GM18499 (cell line): ENCODE data around the gene DOCK1.

Source experiments
- ATAC-seq: cut with Tn5 transposase; IDR thresholded peaks from one replicate; pipeline ENCODE4 v1.9.1; 2021; ENCODE audit warnings: moderate number of reproducible peaks; ENCODE audit not compliant: insufficient read depth, unreplicated experiment

DOCK1 gene

DNA sequence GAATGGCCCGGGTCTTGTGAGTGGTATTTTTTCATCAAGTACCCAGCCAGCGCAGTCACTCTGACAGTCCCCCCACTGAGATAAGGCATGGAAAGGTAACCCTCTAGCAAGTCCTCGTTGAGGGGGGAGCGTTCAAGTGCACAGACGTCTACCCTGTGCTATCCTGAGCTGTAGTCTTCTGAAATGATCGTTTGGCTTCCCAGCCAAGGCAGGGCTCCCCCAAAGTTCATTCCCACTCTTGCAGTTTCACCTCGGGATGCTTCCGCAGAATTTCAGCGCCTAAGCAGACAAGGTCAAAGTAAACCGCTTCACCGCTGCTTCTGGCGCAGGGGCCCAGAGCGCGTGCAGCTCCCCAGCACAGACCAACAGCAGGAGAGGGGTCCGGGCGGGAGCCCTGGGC lies 289.4 kb downstream of the DOCK1 start:
- no peak for ATAC-seq

DNA sequence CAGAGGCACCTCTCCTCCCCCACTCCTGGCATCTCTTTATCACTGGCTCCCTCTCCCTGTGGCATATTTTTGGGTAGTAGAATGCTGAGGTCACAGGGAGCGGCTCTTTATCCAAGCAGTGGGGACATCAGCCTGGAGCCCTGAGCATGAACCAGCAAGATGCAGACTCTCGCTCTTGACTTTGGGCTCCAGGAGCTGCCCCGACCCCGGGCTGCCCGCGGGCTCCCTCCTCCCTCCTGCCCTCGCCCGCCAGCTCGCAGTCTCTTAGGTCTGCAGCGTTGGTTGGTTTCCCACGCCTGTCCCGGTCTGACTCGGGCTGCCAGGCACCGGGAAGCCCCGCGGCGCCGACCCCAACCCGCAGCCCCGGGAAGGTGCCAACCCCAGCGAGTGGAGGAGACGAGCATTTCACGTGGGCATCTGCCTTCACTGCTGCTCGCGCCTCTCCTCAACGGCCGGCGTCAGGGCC lies 289.8 kb downstream of the DOCK1 start:
- no peak for ATAC-seq

DNA sequence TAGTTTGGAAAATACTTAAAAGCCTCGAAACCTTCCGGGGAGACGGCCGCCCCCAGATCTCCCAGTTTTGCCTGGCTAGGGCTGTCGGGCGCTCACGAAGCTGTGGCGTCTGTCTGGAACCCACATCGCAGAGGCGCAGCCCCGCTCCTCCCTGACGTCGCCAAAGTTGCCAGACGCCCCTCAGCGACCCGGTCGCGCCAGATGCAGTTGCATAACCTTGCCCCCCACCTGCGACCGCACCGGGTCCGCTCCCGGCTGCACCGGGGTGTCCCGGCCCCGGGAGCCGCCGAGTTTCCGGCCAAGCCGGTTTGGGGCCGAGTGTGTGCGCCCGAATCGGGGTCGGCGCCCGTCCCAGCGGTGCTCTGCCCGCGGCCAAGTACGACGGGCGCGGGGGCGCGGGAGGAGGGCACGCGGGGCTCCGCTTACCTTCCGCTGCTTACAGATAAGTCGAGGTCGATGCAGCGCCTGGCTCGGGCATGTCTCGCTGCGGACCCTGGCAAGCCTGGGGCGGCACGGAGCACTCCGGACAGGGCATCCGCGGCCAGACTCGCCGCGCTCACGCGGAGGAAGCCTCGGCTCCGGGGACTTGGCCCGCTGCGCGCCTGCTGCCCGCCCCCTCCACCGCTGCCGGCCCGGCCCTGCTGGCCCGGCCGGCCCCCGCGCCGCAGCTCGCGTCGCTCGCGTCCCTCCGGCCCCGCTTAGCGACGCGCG lies 290.5 kb downstream of the DOCK1 start:
- no peak for ATAC-seq

DNA sequence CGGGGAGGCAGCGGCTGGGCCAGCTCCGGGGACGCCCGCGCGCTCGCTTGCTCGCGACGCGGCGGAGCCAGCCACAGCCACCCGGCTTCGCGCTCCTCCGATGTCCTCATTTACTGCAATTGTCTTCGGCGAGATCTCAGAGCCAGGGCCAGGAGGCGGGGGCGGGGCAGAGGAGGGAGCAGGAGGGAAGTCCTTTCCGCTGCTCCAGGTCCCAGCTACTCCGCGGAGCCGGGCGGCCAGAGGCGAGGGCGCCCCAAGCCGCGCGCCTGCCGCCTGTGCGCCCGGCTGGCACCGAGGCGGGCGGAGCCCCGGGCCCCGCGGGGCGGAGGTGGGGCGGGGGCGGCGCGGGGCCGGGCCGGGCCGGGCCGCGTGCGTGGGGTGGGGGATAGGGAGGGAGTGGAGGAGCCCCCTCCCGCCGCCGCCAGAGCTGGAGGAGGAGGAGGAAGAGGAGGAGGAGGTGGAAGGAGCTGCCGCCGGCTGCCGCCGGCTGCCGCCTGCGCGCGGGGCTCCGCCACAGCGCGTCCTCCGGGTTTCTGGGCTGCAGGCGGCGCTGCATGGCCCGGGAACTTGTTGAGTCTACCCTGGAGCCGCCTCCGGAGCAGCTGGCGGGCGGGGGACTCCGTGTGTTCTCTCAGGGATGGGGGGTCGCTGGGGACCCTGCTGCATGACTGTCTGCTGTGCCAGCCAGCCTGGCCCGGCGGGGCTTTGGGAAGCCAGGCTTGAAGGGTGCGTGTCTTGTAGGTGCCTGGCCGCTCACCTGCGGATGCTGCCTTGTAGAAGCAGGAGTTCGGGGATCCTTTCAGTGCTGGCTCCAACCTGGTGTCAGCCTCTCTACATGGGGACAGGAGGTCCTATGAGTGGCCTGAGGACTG lies 291.3 kb downstream of the DOCK1 start, which contains the start of gene INSYN2A:
TSS of gene INSYN2A (minus strand) at position 310 of the 872 bp plus-strand sequence. CDS start 20,196 bp downstream, outside the sequence.
- no peak for ATAC-seq

DNA sequence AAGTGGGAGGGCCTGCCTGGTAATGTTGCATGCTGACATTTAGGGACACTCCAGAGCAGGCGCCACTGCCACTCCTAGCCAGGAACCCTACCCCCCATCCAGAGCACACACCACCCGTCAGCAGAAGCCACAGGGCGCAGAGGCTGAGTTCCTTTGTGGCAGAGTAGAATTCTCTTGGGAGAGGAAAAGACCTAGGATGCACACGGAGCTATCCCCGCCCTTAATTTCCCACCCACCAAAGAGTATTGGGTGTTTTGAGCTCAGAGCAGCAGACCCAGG lies 291.9 kb downstream of the DOCK1 start:
- ATAC-seq = no peak

DNA sequence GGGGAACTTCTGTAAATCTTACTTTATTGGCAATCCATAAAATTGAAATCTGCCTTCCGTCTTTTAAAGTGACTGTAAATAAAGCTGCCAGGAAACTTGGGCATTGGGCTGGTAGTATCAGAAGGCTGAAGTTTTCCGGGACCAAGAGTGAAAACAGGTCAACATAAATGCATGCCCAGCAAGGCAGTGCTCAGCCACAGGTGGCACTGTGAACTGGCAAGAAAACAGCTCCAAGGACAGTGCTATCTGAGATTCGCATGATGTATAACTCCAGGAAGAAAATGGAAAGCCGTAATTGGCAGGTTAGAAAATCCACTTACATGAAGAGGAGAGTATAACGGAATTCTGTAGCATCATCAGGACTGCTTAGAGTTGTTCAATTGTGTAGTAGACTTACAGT lies 293.1 kb downstream of the DOCK1 start:
- ATAC-seq = no peak

DNA sequence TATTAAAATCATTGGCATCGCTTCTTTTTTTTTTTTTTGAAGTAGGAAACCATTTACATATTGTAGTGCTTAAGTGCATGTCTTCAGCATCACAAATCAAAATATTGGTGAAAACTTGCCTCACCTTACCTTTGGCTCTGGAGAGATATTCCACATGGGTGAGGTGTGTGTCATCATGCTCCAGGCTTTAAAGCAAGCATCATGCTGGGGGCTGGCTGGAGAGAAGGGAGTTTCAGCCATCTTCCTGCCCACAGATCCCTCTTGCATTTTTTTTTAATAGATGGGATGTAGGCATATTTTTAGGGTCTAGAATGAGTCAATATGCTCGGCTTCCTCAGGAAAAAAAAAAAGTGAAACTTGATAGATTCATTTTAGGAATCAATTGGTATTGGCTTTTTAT lies 293.5 kb downstream of the DOCK1 start:
- ATAC-seq = no peak

DNA sequence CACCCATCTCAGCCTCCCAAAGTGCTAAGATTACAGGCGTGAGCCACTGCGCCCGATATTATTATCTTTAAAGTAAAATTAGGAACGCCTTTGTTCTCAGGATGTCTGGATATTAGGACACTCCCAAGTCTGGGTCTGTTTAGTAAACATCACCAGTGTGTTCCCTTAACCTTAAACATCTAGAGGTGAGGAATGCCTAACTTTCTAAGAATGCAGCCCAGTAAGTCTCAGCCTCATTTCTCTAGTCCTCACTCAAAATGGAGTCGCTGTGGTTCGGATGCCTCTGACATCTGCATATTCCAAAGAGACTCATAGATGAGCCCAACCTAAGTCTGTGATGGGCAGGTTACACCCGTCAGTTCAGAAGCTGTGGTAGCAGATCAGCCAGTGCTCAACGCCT lies 295.4 kb downstream of the DOCK1 start:
- ATAC-seq = no peak

DNA sequence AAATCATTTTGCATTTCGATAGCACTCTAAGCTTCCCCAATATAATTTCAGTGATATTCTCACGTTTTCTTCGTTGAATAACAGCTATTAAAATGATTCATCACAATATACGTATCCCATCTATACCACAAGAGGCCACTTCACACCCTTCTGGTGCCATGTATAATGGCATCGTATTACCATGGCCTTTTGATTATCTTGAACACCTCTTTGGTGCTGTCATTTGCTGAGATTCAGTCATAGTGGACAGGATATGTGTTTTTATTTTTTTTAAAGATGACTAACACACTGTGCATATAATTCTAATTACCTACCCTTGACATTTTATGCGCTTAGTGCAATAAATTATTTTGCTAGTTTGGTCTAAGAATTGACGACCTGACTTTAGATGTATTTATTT lies 297.8 kb downstream of the DOCK1 start:
- no peak for ATAC-seq

DNA sequence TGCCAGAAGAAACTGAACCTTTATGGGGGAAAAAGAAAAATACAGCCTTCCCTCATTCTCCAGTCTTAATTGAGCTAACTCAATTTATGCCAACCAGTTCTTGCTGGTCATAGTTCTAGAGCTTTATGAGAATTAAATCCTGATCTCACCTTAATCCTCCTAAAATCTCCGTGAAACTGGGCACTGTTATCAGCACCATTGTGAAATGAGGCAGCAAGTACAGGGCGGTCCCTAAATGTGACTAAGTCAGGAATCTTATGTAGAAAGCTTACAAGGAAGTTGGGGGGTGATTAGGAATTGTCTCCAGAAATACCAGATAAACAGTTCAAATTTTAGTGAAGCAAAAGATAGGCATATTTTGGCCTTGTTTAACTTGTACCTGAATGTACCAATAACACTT lies 301.9 kb downstream of the DOCK1 start:
- ATAC-seq = no peak

DNA sequence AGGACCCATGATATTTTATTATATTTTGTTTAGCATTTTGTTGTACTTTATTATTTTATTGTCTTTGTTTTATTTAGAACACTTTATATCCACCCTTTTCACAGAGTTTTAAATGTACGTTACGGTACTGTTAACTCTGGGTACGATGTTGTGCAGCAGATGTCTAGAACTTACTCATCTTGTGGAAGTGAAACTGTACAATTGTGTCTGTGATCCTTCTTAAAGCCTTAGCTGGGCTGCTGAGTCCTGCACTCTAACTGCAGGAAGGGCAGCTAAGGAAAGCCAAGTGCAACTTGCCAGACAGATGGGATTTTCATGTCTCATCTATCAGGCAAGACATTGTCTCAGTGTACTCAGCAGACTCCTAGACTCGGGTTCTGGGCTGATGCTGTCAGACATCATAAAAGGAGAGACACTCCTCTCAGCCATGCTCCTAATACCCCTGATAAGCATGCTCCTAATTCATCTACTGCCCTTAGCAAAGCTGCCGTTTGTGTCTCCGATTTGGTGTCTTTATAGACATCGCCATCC lies 305.8 kb downstream of the DOCK1 start:
- ATAC-seq = no peak

DNA sequence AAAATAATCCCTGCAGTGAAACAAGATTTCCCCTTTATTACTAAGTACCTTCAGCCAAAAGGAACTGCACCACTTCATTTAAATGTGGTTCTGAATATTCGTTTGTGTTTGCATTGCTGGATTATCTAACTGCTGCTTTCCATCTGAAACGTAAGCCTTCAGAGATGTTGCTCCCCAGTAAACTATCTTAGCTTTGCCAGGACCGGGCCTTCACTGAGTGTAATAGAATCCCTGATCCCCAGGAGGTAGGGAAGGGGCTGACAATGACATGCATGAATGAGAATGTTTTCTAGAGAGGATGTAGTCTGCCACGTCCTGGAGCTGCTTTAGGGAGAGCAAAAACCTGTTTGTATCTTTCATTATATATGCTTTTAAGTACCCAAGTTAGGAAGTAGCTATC lies 310.6 kb downstream of the DOCK1 start:
- no peak for ATAC-seq

DNA sequence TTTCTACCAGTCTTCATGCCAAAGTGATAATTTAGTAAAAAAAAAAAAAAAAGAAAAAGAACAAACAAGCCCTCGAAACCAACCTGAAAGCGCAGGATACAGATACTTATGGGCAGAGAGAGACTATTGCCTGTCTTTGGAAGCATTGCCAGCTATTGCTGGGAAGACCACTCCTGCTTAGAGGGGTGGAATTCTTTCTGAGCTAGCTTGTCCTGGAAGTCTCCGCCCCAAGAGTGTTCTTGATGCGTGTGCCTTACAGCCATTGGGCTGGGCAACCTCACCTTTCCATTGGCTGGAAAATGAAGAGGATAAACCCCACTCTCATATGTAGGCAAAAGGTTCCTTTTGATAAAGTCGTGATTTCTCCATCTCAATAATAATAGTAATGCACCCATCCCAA lies 311.0 kb downstream of the DOCK1 start:
- ATAC-seq = no peak

DNA sequence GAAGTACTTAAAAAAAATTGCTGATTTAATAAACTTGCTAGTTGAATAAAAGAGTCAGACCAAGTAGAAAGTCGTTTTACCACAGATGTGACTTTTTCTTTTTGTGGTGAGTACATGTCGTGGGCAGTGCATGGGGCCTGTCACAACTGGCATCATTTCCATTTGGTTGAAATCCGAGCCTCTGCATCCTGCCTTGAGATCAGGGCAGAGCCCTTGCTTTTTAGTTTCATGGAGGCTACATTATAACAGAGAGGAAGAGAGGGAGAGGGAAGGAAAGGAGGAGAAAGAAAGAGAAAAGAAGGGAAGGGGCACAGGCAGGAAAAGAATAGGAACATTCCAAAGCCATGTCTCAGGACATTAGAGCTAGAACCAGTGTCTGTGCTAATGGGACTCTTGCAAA lies 311.6 kb downstream of the DOCK1 start:
- no peak for ATAC-seq

DNA sequence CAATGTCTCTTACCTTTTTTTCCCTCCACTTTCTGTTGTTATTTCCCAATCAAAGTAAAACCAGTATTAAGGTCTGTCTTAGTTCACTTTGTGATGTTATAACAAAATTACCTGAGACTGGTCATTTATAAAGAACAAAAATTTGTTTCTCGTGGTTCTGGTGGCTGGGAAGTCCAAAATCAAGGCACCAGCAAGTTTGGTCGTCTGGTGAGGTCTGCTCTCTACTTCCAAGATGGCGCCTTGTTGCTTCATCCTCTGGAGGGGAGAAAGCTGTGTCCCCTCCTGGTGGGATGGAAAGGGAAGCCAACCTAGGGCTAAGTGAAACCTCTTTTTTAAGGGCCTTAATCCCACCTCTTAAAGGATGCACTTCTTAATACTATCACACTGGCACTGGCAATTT lies 313.4 kb downstream of the DOCK1 start:
- ATAC-seq = no peak

DNA sequence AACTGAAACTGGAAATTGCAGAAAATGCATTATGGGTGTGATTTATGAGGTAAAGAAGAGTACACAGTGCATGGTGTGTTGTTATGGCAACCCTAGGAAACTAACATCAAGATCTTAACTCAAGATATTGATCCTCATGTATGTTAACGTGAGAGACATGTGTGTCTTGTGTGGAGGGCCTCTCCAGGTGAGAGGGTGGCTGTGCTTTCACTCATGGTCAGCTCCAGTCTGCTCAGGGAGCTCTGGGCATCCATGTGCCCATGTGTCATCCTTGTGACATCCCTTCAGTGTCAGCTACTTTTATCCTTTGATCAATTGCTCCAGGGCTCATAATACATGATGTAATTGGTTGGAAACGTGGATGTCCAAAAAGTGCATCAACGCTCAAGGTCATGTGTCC lies 316.1 kb downstream of the DOCK1 start:
- no peak for ATAC-seq

DNA sequence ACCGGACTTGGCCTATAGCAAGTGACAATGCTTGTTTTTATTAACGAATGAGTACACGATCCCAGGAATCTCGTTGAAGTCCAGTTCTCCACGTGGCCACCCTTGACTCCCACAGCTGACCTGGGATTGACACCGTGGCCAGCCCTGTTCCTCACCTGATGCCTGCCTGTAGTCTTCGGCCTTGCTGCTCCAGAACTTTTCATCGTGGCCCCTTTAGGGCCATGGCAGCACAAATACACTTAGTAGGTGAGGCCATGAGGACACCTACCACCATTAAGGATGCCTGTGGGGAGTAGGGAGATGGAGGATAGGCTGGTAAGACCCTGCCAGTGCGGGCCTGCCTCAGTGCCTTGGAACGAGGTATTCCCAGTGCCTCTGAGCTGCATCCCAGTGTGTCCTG lies 321.8 kb downstream of the DOCK1 start:
- ATAC-seq = no peak

DNA sequence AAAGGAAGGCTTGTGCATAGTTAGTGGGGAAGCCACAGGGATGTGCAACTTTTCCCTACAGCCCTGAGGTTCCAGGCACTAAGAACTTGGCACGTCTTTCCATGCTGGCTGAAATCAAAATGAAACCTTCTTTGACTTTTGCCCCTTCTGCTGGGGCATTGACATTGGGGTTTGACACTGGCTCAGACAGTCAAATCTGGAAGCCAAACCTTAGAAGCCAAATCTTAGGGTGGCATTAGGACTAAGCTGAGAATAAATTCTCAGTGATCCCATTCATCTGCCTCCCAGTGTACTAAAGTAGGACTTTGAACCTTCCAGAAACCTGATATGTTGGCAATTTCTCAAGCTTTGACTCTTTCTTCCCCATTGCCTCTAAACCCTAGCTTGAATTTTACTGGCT lies 322.4 kb downstream of the DOCK1 start:
- no peak for ATAC-seq

DNA sequence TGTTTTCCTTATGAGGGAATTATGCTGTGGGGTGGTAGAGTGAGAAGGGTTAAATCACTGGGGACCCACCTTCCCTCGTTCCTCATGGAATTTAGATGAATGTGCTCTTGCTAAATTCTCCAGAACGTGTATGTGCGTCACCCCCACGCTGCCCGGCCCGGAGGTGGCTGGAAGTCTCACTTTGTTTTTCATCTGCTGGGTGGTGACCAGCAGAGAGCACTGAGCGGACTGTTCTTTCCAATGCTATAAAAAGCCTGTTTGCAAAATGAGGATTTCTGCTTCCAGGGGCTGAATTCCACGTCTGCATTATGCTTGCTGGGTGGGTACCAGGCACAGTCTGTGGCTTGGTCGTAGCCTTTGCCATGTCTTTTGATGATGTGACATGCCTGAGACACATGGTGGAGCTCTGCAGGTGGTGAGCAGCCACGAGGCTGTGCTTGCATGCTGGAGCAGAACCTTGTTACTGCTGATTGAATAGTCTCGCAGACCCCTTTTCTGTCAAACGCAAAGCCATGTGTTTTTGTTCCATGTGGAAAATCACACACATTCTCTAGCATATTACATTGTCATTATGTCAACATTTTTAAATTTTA lies 323.1 kb downstream of the DOCK1 start:
- ATAC-seq = no peak

DNA sequence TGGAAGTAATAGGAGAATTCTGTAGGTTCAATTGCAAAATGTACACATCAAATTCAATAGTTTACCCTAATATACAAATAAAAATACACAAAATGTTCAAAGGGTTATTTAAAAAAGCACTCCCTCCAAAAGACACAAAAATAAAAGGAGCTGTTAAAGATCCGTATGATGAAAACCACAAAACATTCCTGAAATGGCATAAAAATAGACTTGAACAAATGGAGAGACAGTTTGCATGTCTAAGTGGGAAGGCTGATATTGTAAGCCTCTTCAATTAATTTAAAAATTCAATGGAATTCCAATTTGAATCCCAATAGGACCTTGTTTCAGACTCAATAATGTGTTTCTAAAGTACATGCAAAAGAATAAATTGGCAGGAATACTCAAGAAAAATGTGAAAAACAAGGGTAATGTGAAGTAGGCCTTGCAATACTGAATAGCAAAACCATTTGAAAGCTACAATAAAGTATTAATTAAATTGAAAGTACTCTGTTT lies 329.1 kb downstream of the DOCK1 start:
- no peak for ATAC-seq

DNA sequence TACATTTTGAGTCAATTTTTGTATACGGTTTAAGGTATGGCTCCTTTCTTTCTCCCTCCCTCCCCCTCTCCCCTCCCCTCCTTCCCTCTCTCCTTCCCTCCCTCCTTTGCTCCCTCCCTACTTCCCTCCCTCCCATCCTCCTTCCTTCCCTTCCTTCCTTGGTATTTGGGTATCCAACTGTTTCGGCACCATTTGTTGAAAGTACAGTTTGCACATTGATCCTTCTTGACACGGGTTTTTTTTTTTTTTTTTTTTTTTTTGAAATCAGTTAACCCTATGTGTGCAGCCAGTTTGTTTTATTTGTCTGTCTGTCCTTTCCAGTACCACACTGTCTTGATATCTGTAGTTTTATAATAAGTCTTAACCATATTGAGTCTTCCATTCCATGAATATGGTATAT lies 331.0 kb downstream of the DOCK1 start:
- no peak for ATAC-seq
